GM23338 (cell line): ENCODE results near the gene CDC25C. TPM values are rescaled to one million over a fixed set of nuclear protein-coding genes. Genes with fewer than 3 reads are reported as not detected.

Experiments
- ATAC-seq: fragments of 200-7000 bp; cut with Tn5 transposase; 3 replicates; pipeline ENCODE4 v1.9.1; 2020
- DNase-seq: peaks from one replicate; pipeline ENCODE4 v3.0.0-alpha.2; 2015; ENCODE audit warnings: low spot score
- H2AFZ ChIP-seq: fragments of 200-600 bp; sonication (generic); 2 replicates; pipeline ENCODE4 v1.8.0; 2016; ENCODE audit warnings: antibody characterized with exemption, mild to moderate bottlenecking, moderate library complexity
- H3F3A ChIP-seq: fragments of 200-600 bp; sonication (generic); replicated peaks from 2 replicates; pipeline ENCODE4 v1.8.0; 2017; ENCODE audit warnings: antibody characterized with exemption, mixed run types, low read depth
- H3K27ac ChIP-seq: fragments of 200-600 bp; sonication (generic); 2 replicates; pipeline ENCODE4 v1.6.1; 2016; ENCODE audit warnings: low read depth
- H3K27me3 ChIP-seq: fragments of 200-600 bp; sonication (generic); 2 replicates; pipeline ENCODE4 v1.8.0; 2016; ENCODE audit warnings: mild to moderate bottlenecking, mixed run types, moderate library complexity; ENCODE audit not compliant: insufficient read depth
- H3K36me3 ChIP-seq: fragments of 200-600 bp; sonication (generic); 2 replicates; pipeline ENCODE4 v1.8.0; 2016; ENCODE audit warnings: mild to moderate bottlenecking; ENCODE audit not compliant: insufficient read depth
- H3K4me1 ChIP-seq: fragments of 200-600 bp; sonication (generic); 2 replicates; pipeline ENCODE4 v1.8.0; 2016; ENCODE audit warnings: mild to moderate bottlenecking, moderate library complexity; ENCODE audit not compliant: insufficient read depth
- H3K4me2 ChIP-seq: fragments of 200-600 bp; sonication (generic); 2 replicates; pipeline ENCODE4 v1.7.1; 2017; ENCODE audit warnings: mixed run types
- H3K4me3 ChIP-seq: fragments of 200-600 bp; sonication (generic); 2 replicates; pipeline ENCODE4 v1.6.1; 2016; ENCODE audit warnings: mixed run types
- H3K79me2 ChIP-seq: fragments of 200-600 bp; sonication (generic); replicated peaks from 2 replicates; pipeline ENCODE4 v1.8.0; 2017; ENCODE audit warnings: mild to moderate bottlenecking; ENCODE audit not compliant: insufficient read depth
- H3K9me2 ChIP-seq: fragments of 200-600 bp; sonication (generic); 2 replicates; pipeline ENCODE4 v1.8.0; 2017; ENCODE audit not compliant: insufficient read depth
- H4K20me1 ChIP-seq: fragments of 200-600 bp; sonication (generic); replicated peaks from 2 replicates; pipeline ENCODE4 v1.8.0; 2017; ENCODE audit warnings: mild to moderate bottlenecking; ENCODE audit not compliant: insufficient read depth
- H3K27ac Mint-ChIP-seq: 2 replicates; pipeline ENCODE4 v1.8.0; 2020; ENCODE audit warnings: inconsistent platforms, mild to moderate bottlenecking, moderate library complexity, mixed read lengths
- H3K27me3 Mint-ChIP-seq: 3 replicates; pipeline ENCODE4 v1.8.0; 2022; ENCODE audit warnings: low read depth, mild to moderate bottlenecking, moderate library complexity, mixed read lengths, inconsistent platforms; ENCODE audit not compliant: insufficient read depth, poor library complexity
- H3K36me3 Mint-ChIP-seq: 3 replicates; pipeline ENCODE4 v1.8.0; 2021; ENCODE audit warnings: low read depth, mild to moderate bottlenecking, inconsistent platforms, moderate library complexity, mixed read lengths
- H3K4me1 Mint-ChIP-seq: 3 replicates; pipeline ENCODE4 v1.8.0; 2020; ENCODE audit warnings: mild to moderate bottlenecking, inconsistent platforms, mixed read lengths
- H3K4me3 Mint-ChIP-seq: 3 replicates; pipeline ENCODE4 v1.8.0; 2021; ENCODE audit warnings: moderate library complexity, mild to moderate bottlenecking, inconsistent platforms, mixed read lengths
- H3K9me3 Mint-ChIP-seq: 3 replicates; pipeline ENCODE4 v1.8.0; 2020; ENCODE audit warnings: moderate library complexity, mild to moderate bottlenecking, inconsistent platforms, mixed read lengths
- CREB1 ChIP-seq: fragments of 250-450 bp; sonication (Bioruptor Pico); IDR thresholded peaks from 2 replicates; pipeline ENCODE4 v1.5.0; 2020; ENCODE audit warnings: low read depth, mild to moderate bottlenecking, moderate library complexity
- CTCF ChIP-seq, 2 experiments: fragments of 200-600 bp in 1 of 2; sonication (generic) in 1 of 2; conservative IDR thresholded peaks; 2 replicates each; pipeline versions ENCODE4 v1.5.1 to v1.6.1; 2016 to 2017; ENCODE audit warnings: antibody characterized with exemption in 2 of 2, low read depth in 2 of 2, mild to moderate bottlenecking in 2 of 2, moderate library complexity in 1 of 2
- ETS1 ChIP-seq: IDR thresholded peaks from 2 replicates; pipeline ENCODE4 v1.6.1; 2016; ENCODE audit warnings: antibody characterized with exemption
- EZH2 ChIP-seq: fragments of 200-600 bp; sonication (generic); IDR thresholded peaks from one replicate; pipeline ENCODE4 v1.8.0; 2017; ENCODE audit warnings: antibody characterized with exemption, mild to moderate bottlenecking, low read depth; ENCODE audit not compliant: unreplicated experiment
- EZH2phosphoT487 ChIP-seq: fragments of 200-600 bp; sonication (generic); IDR thresholded peaks from one replicate; pipeline ENCODE4 v1.8.1; 2018; ENCODE audit warnings: antibody characterized with exemption; ENCODE audit not compliant: unreplicated experiment
- JUNB ChIP-seq: IDR thresholded peaks from one replicate; pipeline ENCODE4 v1.6.1; 2016; ENCODE audit warnings: antibody characterized with exemption; ENCODE audit not compliant: unreplicated experiment
- NANOG ChIP-seq: IDR thresholded peaks from 2 replicates; pipeline ENCODE4 v1.6.1; 2016; ENCODE audit warnings: antibody characterized with exemption, borderline replicate concordance
- POLR2AphosphoS5 ChIP-seq: IDR thresholded peaks from 2 replicates; pipeline ENCODE4 v1.6.1; 2016; ENCODE audit warnings: antibody characterized with exemption, low read depth
- STAT1 ChIP-seq: IDR thresholded peaks from one replicate; pipeline ENCODE4 v1.6.1; 2016; ENCODE audit warnings: antibody characterized with exemption; ENCODE audit not compliant: unreplicated experiment
- ZNF114 ChIP-seq: fragments of 250-450 bp; sonication (Bioruptor Pico); IDR thresholded peaks from 2 replicates; pipeline ENCODE4 v1.5.0; 2020; ENCODE audit warnings: mild to moderate bottlenecking, moderate library complexity
- ZNF331 ChIP-seq: fragments of 250-450 bp; sonication (Bioruptor Pico); IDR thresholded peaks from 2 replicates; pipeline ENCODE4 v1.5.0; 2020; ENCODE audit warnings: low read depth, mild to moderate bottlenecking, moderate library complexity
- polyA plus RNA-seq: library from polyadenylated mRNA; unstranded; fragments of >200 nt; fragmentation: Nextera tagmentation; extraction: Ambion mirVana; gene quantifications from 2 replicates; pipeline ENCODE4 v1.2.1, GENCODE V29; 2016
- total RNA-seq: library from RNA; depleted of rRNA; stranded (reverse); fragments of >200 nt; shearing (Covaris generic); gene quantifications from 2 replicates; pipeline ENCODE4 v1.2.3, GENCODE V29; 2014
- TF ChIP-seq, protein P1 (sequence below): IDR thresholded peaks from one replicate; pipeline ENCODE4 v1.6.1; 2018; ENCODE audit warnings: antibody characterized with exemption; ENCODE audit not compliant: unreplicated experiment
- TF ChIP-seq, protein P2 (sequence below): fragments of 250-450 bp; sonication (Bioruptor Pico); IDR thresholded peaks from 2 replicates; pipeline ENCODE4 v1.5.0; 2020; ENCODE audit warnings: mild to moderate bottlenecking, moderate library complexity

CDC25C gene
- total and polyA plus RNA-seq, 2 experiments from 2014 or later: 20.9 to 25.6 TPM

- H3K4me1 Mint-ChIP-seq: peaks cover 16% of the 10 kb centered on the region; the same call in 2 of the 3 replicates
- Histone ChIP-seq H3K79me2 (peaks cover 41% of the 10 kb centered on the region), H3K9me2 (no peaks in the 10 kb centered on the region), H4K20me1 (peaks cover 10% of the 10 kb centered on the region), H2AFZ (no peak overlapping the region), H3K27ac (no peak overlapping the region), H3K4me2 (no peak overlapping the region), H3F3A (no peaks in the 10 kb centered on the region), H3K27me3 (no peaks in the 10 kb centered on the region), H3K4me3 (no peak overlapping the region), H3K4me1 (no peaks in the 10 kb centered on the region), H3K36me3 (peaks cover 31% of the 10 kb centered on the region)
- TF ChIP-seq CTCF (conservative IDR thresholded peaks at IDR 0.05; ENCODE audit: low read depth in 2 of 2) (no peak), POLR2AphosphoS5 (no peak), EZH2phosphoT487 (no peak), JUNB (no peak), EZH2 (no peak), NANOG (no peak), ZNF114 (CRISPR knock-in tag) (no peak), ETS1 (no peak), CREB1 (CRISPR knock-in tag) (no peak), ZNF331 (no peak), STAT1 (no peak)
- TF ChIP-seq, protein P1, sequence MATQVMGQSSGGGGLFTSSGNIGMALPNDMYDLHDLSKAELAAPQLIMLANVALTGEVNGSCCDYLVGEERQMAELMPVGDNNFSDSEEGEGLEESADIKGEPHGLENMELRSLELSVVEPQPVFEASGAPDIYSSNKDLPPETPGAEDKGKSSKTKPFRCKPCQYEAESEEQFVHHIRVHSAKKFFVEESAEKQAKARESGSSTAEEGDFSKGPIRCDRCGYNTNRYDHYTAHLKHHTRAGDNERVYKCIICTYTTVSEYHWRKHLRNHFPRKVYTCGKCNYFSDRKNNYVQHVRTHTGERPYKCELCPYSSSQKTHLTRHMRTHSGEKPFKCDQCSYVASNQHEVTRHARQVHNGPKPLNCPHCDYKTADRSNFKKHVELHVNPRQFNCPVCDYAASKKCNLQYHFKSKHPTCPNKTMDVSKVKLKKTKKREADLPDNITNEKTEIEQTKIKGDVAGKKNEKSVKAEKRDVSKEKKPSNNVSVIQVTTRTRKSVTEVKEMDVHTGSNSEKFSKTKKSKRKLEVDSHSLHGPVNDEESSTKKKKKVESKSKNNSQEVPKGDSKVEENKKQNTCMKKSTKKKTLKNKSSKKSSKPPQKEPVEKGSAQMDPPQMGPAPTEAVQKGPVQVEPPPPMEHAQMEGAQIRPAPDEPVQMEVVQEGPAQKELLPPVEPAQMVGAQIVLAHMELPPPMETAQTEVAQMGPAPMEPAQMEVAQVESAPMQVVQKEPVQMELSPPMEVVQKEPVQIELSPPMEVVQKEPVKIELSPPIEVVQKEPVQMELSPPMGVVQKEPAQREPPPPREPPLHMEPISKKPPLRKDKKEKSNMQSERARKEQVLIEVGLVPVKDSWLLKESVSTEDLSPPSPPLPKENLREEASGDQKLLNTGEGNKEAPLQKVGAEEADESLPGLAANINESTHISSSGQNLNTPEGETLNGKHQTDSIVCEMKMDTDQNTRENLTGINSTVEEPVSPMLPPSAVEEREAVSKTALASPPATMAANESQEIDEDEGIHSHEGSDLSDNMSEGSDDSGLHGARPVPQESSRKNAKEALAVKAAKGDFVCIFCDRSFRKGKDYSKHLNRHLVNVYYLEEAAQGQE: no peak
- TF ChIP-seq, protein P2, sequence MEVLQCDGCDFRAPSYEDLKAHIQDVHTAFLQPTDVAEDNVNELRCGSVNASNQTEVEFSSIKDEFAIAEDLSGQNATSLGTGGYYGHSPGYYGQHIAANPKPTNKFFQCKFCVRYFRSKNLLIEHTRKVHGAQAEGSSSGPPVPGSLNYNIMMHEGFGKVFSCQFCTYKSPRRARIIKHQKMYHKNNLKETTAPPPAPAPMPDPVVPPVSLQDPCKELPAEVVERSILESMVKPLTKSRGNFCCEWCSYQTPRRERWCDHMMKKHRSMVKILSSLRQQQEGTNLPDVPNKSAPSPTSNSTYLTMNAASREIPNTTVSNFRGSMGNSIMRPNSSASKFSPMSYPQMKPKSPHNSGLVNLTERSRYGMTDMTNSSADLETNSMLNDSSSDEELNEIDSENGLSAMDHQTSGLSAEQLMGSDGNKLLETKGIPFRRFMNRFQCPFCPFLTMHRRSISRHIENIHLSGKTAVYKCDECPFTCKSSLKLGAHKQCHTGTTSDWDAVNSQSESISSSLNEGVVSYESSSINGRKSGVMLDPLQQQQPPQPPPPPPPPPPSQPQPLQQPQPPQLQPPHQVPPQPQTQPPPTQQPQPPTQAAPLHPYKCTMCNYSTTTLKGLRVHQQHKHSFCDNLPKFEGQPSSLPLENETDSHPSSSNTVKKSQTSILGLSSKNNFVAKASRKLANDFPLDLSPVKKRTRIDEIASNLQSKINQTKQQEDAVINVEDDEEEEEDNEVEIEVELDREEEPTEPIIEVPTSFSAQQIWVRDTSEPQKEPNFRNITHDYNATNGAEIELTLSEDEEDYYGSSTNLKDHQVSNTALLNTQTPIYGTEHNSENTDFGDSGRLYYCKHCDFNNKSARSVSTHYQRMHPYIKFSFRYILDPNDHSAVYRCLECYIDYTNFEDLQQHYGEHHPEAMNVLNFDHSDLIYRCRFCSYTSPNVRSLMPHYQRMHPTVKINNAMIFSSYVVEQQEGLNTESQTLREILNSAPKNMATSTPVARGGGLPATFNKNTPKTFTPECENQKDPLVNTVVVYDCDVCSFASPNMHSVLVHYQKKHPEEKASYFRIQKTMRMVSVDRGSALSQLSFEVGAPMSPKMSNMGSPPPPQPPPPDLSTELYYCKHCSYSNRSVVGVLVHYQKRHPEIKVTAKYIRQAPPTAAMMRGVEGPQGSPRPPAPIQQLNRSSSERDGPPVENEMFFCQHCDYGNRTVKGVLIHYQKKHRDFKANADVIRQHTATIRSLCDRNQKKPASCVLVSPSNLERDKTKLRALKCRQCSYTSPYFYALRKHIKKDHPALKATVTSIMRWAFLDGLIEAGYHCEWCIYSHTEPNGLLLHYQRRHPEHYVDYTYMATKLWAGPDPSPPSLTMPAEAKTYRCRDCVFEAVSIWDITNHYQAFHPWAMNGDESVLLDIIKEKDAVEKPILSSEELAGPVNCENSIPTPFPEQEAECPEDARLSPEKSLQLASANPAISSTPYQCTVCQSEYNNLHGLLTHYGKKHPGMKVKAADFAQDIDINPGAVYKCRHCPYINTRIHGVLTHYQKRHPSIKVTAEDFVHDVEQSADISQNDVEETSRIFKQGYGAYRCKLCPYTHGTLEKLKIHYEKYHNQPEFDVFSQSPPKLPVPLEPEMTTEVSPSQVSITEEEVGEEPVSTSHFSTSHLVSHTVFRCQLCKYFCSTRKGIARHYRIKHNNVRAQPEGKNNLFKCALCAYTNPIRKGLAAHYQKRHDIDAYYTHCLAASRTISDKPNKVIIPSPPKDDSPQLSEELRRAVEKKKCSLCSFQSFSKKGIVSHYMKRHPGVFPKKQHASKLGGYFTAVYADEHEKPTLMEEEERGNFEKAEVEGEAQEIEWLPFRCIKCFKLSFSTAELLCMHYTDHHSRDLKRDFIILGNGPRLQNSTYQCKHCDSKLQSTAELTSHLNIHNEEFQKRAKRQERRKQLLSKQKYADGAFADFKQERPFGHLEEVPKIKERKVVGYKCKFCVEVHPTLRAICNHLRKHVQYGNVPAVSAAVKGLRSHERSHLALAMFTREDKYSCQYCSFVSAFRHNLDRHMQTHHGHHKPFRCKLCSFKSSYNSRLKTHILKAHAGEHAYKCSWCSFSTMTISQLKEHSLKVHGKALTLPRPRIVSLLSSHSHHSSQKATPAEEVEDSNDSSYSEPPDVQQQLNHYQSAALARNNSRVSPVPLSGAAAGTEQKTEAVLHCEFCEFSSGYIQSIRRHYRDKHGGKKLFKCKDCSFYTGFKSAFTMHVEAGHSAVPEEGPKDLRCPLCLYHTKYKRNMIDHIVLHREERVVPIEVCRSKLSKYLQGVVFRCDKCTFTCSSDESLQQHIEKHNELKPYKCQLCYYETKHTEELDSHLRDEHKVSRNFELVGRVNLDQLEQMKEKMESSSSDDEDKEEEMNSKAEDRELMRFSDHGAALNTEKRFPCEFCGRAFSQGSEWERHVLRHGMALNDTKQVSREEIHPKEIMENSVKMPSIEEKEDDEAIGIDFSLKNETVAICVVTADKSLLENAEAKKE (CRISPR knock-in tag): no peak
- no peak overlapping the region for H3K27ac Mint-ChIP-seq
- no peak overlapping the region for H3K4me3 Mint-ChIP-seq
- peaks cover 5% of the 10 kb centered on the region for H3K27me3 Mint-ChIP-seq
- peaks cover 83% of the 10 kb centered on the region for H3K36me3 Mint-ChIP-seq
- DNase-seq (no peak), ATAC-seq (no peak)
- no peaks in the 10 kb centered on the region for H3K9me3 Mint-ChIP-seq
Measured at GRCh38 chr5:138344887-138345622, 13.5 kb upstream of the CDC25C start.
